ENCODE data around the gene MON2.

The MON2 gene

GRCh38 chr12:62643486-62643885 is 176.9 kb downstream of the MON2 start:
- no peak for DNase-seq (ENCODE audit: insufficient read length, low spot score)

GRCh38 chr12:62646566-62646965 is 179.9 kb downstream of the MON2 start:
- DNase-seq (ENCODE audit: insufficient read length, low spot score) (no peak), FAIRE-seq (no peak)

More at GRCh38 chr12:62643486-62643885, 176.9 kb downstream of the MON2 start:
- FAIRE-seq: no peak

GRCh38 chr12:62647586-62647985 is 181.0 kb downstream of the MON2 start:
- no peak for FAIRE-seq

GRCh38 chr12:62649412-62650138 is 182.9 kb downstream of the MON2 start:
- no peak for FAIRE-seq
- DNase-seq (ENCODE audit: insufficient read length, low spot score): no peak

More at GRCh38 chr12:62647586-62647985, 181.0 kb downstream of the MON2 start:
- no peak for DNase-seq (ENCODE audit: insufficient read length, low spot score)

Data from HTR-8/SVneo (cell line).